NCI-H345 (cell line): ENCODE measurements around the gene JADE2.

Experiments
- DNase-seq: peaks from one replicate; lab custom pipeline; 2025; lab: John Stamatoyannopoulos, UW

Gene JADE2

GRCh38 chr5:134570365-134570758 is 44.9 kb downstream of the JADE2 start:
- no peak for DNase-seq

- no peak for DNase-seq
These were observed 45.4 kb downstream of the JADE2 start for GRCh38 chr5:134570886-134571285.

DNA sequence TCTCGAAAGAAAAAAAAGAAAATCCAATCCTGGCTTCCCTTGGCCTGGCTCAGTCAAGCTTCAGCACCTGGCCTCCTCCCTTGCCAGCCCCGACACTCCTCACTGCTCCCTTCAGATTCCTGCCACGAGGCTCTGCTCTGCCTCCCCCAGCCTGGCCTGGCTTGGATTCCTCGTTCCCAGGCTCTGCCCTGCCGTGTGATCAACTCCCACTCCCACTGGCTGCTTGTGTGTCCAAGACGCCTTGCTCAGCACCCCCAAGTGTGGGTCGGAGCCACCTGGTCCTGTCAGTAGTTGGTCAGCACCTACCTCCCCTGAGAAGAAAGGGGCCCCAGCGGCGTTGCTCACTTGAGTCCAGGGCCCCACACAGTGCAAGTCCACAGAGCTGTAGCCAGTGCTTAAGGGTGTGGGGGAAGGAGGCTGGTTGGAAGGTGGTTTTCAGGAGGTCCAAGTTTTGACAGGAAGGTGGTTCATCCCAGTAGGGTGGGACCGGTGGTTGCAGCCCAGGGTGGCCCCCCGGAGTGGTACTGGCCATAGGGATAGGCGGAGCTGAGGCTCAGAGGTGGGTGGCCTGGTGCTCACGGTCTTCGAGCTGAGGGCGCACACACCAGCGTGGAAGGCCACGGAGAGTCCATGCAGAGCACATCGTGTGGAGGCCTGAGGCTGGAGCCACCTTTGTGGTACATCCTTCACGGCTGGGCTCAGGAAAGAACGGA is 46.4 kb downstream of the JADE2 start:
- DNase-seq, result no peak

DNA sequence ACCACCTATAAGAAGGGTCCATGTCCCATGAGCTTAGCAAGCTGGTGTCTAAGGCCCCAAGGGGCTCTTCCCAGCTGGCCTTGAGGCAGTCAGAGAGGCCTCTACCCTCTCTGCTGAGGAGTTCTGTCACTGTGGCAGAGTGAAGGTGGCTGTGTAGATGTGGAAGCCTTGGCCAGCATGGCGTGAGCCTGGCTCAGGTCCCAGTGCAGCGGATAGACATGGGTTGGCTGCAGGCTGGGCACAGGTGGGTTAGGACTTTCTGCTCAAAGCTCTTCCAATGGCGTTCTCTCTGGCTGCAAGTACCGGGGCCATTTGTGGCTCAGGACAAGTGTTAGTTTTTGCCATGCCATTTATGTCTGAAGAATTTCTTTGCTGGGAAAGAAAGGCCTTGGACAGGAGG is 47.3 kb downstream of the JADE2 start:
- no peak for DNase-seq

- no peak for DNase-seq
These were observed 49.1 kb downstream of the JADE2 start for GRCh38 chr5:134574521-134574920.

- DNase-seq, result no peak
These were observed 49.8 kb downstream of the JADE2 start for GRCh38 chr5:134575316-134575715.

- no peak for DNase-seq
These were observed 51.0 kb downstream of the JADE2 start for GRCh38 chr5:134576386-134577021.

DNA sequence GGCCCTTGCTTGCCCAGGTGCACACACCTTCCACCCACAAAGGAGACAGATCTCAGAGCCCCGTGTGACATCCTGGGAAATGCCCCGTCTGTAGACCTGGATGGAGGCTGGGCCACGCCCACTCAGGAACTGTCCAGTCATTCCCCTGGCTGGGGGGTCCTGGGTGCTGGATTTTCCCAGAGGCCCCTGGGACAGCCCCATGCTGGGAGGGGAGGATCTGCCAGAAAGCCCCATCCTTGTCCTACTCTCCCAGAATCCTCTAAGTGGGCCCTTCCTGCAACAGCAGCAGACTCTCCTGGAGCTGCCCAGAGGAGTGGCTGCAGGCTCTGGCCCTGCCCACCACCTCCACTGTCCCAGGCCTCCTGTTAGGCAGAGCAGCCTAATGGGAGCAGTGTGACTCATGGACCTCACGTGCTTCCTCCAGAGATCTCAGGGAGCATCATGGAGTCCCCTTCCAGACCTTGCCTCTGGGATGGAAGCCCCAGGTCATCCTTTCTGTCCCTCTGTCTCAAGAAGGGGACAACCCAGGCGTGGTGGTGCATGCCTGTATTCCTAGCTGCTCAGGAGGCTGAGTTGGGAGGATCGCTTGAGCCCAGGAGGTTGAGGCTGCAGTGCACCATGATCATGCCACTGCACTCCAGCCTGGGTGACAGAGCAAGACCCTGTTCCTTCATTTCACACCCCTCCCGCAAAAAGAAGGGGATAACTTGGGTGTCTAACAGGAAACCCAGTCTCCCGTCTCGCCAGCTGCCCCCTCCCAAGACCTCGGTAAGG is 51.7 kb downstream of the JADE2 start:
- no peak for DNase-seq

DNA sequence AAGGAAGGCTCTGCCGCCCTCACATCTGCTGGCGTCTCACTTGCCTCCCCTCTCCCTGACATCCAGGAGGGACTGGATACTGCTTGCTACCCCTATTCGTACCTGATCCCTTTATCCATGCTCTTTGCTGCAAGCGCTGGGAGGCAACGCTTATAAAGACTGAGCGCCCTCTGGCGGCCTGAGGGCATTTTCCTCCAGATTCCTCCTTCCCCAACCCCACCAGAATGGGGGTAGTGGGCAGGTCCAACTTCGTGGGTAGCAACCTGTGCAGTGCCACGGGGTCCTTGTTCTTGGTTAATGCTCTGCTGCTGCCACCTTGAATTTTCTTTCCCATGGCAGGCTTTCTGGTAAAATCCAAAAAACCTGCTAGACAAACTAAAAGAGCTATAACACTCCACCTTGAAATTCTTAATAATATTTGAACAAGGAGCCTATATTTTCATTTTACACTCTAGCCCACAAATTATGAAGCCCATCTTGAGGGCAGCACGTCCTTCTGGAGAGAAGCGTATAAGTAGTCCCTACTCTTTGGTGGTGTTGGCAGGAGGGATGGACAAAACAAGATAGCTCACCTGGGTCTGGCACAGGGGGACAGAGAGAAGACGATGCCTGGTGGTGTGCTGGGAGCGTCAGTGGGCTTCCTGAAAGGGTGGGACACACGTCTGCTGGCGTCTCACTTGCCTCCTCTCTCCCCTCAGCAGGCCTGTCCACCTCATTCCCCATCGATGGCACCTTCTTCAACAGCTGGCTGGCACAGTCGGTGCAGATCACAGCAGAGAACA is 52.5 kb downstream of the JADE2 start:
- peak; percentile 70 for DNase-seq

DNA sequence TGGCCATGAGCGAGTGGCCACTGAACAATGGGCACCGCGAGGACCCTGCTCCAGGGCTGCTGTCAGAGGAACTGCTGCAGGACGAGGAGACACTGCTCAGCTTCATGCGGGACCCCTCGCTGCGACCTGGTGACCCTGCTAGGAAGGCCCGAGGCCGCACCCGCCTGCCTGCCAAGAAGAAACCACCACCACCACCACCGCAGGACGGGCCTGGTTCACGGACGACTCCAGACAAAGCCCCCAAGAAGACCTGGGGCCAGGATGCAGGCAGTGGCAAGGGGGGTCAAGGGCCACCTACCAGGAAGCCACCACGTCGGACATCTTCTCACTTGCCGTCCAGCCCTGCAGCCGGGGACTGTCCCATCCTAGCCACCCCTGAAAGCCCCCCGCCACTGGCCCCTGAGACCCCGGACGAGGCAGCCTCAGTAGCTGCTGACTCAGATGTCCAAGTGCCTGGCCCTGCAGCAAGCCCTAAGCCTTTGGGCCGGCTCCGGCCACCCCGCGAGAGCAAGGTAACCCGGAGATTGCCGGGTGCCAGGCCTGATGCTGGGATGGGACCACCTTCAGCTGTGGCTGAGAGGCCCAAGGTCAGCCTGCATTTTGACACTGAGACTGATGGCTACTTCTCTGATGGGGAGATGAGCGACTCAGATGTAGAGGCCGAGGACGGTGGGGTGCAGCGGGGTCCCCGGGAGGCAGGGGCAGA is 53.3 kb downstream of the JADE2 start:
- no peak for DNase-seq

- no peak for DNase-seq
These were observed 53.9 kb downstream of the JADE2 start for GRCh38 chr5:134579284-134579771.

- no peak for DNase-seq
These were observed 54.6 kb downstream of the JADE2 start for GRCh38 chr5:134580001-134580460.

- DNase-seq, result no peak
These were observed 55.9 kb downstream of the JADE2 start for GRCh38 chr5:134581241-134581981.

GRCh38 chr5:134582281-134582680 is 56.8 kb downstream of the JADE2 start:
- DNase-seq, result no peak

DNA sequence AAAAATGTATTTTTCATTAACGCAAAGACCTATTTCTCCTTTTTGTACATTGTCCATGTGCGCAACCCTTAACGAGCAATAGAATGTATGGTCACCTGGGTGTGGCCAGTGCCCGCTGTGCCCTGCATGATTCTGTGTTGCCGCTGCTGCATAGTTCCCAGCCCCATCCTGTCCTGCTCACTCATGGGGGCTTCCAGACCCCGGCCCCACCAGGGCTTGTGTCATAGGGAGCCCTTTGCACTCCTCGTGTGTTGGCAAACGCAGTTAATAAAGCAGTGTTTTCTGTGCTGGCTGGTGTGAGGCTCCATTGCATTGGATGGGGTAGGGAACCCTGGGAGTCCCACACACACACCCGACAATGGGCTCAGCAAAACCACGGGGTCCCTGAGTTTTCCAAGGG is 57.5 kb downstream of the JADE2 start:
- DNase-seq, result no peak

GRCh38 chr5:134583766-134584165 is 58.3 kb downstream of the JADE2 start:
- DNase-seq, result no peak

- no peak for DNase-seq
These were observed 59.2 kb downstream of the JADE2 start for GRCh38 chr5:134584662-134585061.

DNA sequence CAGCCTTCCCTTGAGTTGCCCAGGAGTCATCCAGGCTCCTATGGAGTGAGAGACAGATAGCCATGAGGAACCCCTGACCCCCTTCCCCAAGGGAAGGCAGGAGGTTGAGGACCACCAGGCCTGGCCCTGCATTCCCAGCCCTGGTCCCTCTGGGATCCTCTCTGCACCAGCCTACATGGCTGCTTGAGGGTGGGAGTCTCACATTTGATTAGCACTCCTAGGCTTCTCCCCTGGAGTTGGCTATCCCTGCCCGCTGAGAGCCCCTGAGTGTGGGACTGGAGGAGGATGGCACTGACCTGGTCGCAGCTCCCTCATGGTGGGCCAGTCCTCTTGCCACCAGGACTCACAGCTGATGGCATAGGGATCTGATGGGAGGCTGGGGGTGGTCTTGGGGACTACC is 60.5 kb downstream of the JADE2 start:
- no peak for DNase-seq

DNA sequence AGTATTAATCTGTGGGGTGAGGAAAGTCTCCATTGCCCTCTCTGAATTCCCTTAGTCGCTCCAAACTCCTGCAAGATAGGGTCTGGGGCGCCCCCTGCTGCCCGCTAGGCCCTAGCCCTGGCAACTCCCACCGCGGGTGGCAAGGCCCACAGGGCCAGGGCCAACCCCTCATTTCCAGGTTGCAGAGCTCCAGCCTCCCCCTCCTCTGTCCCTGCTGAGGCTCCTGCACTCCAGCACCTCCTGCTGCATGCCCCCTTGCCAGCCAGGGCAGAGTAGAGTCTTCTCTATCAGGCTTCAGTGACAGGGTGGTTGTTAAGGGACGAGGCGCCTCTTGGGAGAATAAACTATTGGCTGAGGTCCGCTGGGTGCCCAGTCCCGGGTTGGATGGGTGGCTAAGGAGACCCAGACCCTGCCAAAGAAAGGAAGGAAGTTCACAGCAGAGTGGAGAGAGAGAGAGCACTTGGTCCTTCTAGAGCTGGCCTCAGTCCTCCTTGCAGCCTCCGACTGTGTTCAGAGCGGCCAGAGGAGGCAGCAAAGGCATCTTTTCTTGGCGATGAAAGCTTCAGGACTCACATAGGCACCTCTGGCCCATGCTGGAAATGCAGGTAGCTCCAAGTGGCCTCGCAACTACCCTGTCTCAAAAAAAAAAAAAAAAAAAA is 61.5 kb downstream of the JADE2 start:
- peak; percentile 52 for DNase-seq

DNA sequence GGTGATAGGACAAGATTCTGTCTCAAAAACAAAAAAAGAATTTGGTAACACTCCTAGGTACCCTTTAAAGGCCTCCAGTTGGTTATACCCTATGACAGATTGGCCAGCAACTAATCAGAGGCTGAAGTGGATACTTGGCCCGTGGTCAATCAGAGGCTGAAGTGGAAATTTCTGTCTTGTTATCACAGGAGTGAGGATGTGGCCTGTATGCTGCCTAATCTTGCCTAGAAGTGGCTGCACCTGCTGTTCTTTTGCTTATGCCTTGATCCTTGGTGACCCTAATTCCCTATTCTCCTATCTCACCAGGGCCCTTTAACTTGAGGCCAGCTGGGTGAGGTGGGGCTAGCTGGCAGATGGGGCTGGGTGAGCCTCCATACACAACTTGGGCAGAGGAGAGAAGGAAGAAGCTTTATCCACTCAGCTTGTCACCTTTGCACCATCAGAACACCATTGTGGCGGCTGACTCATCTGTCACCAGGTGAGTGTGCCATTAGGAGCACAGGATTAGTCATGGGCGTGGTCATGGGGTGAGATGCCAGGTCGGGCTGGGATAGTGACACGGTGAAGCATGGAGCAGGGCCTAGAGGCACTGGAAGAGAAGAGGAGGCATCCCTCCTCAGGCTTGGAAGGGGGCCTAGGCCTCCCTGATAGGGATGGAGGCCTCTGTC is 65.7 kb downstream of the JADE2 start:
- DNase-seq, result no peak
